Parathyroid adenoma (tissue), 2 donors: Measurements from ENCODE around the gene RABGGTB.
A peak's percentile ranks its signal among the peaks of the same experiment; 100 is the strongest.
"Not testable (repeated sequence)": the region's sequence is repeated elsewhere in the genome, so short reads cannot be mapped to it uniquely, and the experiment has no call there.

Experiments
- H2AFZ ChIP-seq: fragments of 300-600 bp; sonication (generic); one replicate; pipeline ENCODE4 v1.7.0; 2017; ENCODE audit warnings: antibody characterized with exemption, mild to moderate bottlenecking
- H3K27ac ChIP-seq: fragments of 300-600 bp; sonication (generic); one replicate; pipeline ENCODE4 v1.7.0; 2017
- H3K27me3 ChIP-seq: fragments of 300-600 bp; sonication (generic); one replicate; pipeline ENCODE4 v1.7.0; 2017; ENCODE audit warnings: low read length; ENCODE audit not compliant: control insufficient read depth, insufficient read depth
- H3K36me3 ChIP-seq: fragments of 300-600 bp; sonication (generic); one replicate; pipeline ENCODE4 v1.7.0; 2017; ENCODE audit warnings: low read length; ENCODE audit not compliant: control insufficient read depth, insufficient read depth
- H3K4me1 ChIP-seq: fragments of 300-600 bp; sonication (generic); one replicate; pipeline ENCODE4 v1.7.0; 2017; ENCODE audit warnings: control low read depth
- H3K4me2 ChIP-seq: fragments of 300-600 bp; sonication (generic); one replicate; pipeline ENCODE4 v1.7.0; 2017; ENCODE audit warnings: low read length
- H3K4me3 ChIP-seq: fragments of 300-600 bp; sonication (generic); one replicate; pipeline ENCODE4 v1.7.0; 2017; ENCODE audit warnings: low read depth, low read length
- H3K79me2 ChIP-seq: fragments of 300-600 bp; sonication (generic); one replicate; pipeline ENCODE4 v1.7.0; 2017; ENCODE audit warnings: control low read depth
- H3K9ac ChIP-seq: fragments of 300-600 bp; sonication (generic); one replicate; pipeline ENCODE4 v1.7.0; 2017; ENCODE audit warnings: mild to moderate bottlenecking
- H3K9me3 ChIP-seq: fragments of 300-600 bp; sonication (generic); one replicate; pipeline ENCODE4 v1.7.0; 2017; ENCODE audit warnings: low read length; ENCODE audit not compliant: control insufficient read depth
- TF ChIP-seq, protein P1 (sequence below): fragments of 300-600 bp; sonication (generic); IDR thresholded peaks from one replicate; pipeline ENCODE4 v1.7.0; 2017; ENCODE audit warnings: antibody characterized with exemption, mild to moderate bottlenecking
- donor health status: primary hyperparathyroidism.

RABGGTB gene

DNA sequence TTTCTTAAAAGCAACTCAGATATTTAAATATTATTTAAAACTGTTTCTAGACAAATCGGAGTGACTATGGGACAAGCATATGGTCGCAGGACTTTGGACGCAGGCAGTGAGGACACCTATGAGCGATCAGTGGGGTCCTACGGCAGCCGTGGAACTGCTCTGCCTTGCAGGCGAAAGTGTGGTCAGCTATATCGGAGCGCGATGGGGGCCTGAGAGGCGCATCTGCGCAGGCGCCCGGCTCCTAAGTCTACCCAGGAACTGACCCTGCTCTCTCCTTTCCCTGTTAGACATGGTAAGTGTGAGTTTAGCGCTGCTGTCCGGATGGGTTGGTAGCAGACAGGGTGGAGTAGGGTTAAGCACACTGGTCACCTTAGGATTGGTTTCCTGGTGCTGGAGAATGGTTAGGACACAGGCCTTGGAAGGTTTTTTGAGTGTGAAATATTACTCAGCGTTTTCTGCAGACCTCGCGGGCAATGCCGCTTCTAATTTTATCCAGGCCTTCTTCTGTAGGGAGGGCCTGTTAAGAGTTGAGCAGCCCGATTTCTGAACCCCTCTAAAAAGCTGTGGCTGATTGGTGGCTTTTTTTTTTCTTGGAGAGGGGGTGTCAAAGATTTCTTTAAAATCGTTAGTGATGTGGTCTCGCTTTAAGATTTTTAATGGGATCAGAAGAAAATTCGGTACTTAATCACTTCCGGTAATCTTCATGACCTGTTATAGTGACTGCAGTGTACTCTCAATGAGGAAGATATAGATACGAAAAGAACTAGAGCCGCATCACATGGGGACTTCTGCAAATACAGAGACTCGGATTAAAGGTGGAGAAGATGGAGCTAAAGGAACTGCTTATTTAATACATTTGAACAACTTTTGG lies at the start of gene RABGGTB:
Gene RABGGTB, plus strand, starts transcription at position 274 of the 871 bp plus-strand sequence. Its CDS starts 16 bp downstream, at position 290.
- Histone ChIP-seq H2AFZ (peak within 1 kb of the TSS; percentile 96), H3K27me3 (no peaks in the 10 kb centered on the region), H3K4me1 (no peaks in the 10 kb centered on the region), H3K9ac (peak within 1 kb of the TSS; percentile 29), H3K4me2 (peak within 1 kb of the TSS; percentile 78), H3K36me3 (no peaks in the 10 kb centered on the region), H3K27ac (peak within 1 kb of the TSS; percentile 61), H3K9me3 (no peaks in the 10 kb centered on the region), H3K4me3 (peak within 1 kb of the TSS; percentile 90), H3K79me2 (peaks cover 3% of the 10 kb centered on the region)
- TF ChIP-seq, protein P1, sequence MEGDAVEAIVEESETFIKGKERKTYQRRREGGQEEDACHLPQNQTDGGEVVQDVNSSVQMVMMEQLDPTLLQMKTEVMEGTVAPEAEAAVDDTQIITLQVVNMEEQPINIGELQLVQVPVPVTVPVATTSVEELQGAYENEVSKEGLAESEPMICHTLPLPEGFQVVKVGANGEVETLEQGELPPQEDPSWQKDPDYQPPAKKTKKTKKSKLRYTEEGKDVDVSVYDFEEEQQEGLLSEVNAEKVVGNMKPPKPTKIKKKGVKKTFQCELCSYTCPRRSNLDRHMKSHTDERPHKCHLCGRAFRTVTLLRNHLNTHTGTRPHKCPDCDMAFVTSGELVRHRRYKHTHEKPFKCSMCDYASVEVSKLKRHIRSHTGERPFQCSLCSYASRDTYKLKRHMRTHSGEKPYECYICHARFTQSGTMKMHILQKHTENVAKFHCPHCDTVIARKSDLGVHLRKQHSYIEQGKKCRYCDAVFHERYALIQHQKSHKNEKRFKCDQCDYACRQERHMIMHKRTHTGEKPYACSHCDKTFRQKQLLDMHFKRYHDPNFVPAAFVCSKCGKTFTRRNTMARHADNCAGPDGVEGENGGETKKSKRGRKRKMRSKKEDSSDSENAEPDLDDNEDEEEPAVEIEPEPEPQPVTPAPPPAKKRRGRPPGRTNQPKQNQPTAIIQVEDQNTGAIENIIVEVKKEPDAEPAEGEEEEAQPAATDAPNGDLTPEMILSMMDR: no peak

DNA sequence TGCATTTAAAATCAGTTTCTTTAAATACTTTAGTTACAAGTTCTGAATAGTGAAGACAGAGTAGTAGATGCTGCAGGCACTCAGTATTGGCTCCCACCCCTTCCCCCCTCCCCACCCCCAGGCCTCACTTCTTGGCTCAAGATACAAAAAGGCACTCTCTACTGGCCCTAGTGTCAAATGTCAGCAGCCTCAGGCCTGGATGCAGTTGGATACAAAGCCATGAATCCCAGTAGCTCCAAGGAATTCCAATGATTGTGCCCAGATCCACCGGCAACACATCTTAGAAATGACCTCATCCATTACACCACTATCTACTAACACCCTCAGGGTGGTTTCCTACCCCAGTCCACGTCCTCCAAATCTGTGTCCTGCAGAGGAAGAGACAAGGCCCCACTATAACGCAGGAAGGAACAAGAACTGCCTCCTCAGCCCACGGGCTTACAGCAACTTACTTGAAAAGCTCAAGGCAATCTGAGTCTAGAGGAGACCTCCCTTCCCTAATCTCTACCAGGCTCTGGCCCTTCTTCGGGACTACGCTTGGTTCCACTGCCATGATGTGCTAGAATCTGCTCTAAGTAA lies 43.9 kb upstream of the RABGGTB start:
- Histone ChIP-seq H3K79me2 (no peaks in the 10 kb centered on the region), H3K36me3 (no peaks in the 10 kb centered on the region), H3K9ac (no peak overlapping the region), H3K4me1 (no peaks in the 10 kb centered on the region), H2AFZ (no peak overlapping the region), H3K4me3 (no peak overlapping the region), H3K9me3 (no peaks in the 10 kb centered on the region), H3K27me3 (no peaks in the 10 kb centered on the region), H3K27ac (no peak overlapping the region), H3K4me2 (no peak overlapping the region)
- TF ChIP-seq, protein P1: no peak

DNA sequence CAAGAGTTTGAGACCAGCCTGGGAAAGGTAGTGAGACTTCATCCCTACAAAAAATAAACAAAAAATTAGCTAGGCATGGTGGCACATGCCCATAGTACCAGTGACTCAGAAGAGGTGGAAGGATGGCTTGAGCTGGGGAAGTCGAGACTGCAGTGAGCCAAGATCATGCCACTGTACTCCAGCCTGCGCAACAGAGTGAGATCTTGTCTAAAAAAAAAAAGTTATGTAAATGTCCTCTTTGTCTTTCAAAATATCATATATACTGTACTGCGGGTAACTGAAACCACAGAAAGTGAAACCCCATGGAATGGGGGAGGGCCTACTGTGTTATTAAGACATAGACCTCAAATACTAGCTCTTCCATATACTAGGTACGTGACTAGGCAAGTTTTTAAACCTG lies 40.8 kb upstream of the RABGGTB start:
- Histone ChIP-seq H3K9ac (no peak overlapping the region), H3K4me1 (no peaks in the 10 kb centered on the region), H3K4me3 (no peak overlapping the region), H3K36me3 (no peaks in the 10 kb centered on the region), H3K9me3 (no peaks in the 10 kb centered on the region), H3K4me2 (no peak overlapping the region), H2AFZ (no peak overlapping the region), H3K27ac (no peak overlapping the region), H3K79me2 (no peaks in the 10 kb centered on the region), H3K27me3 (no peaks in the 10 kb centered on the region)
- TF ChIP-seq, protein P1: no peak

DNA sequence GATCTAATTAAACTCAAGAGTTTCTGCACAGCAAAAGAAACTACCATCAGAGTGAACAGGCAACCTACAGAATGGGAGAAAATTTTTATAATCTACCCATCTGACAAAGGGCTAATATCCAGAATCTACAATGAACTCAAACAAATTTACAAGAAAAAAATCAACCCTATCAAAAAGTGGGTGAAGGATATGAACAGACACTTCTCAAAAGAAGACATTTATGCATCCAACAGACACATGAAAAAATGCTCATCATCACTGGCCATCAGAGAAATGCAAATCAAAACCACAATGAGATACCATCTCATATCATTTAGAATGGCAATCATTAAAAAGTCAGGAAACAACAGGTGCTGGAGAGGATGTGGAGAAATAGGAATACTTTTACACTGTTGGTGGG lies 28.8 kb upstream of the RABGGTB start:
- not testable (repeated sequence) for H3K36me3 ChIP-seq, H3K27ac ChIP-seq, H3K4me1 ChIP-seq, H3K4me3 ChIP-seq, H2AFZ ChIP-seq, H3K9me3 ChIP-seq, H3K4me2 ChIP-seq, H3K9ac ChIP-seq, H3K27me3 ChIP-seq, H3K79me2 ChIP-seq

DNA sequence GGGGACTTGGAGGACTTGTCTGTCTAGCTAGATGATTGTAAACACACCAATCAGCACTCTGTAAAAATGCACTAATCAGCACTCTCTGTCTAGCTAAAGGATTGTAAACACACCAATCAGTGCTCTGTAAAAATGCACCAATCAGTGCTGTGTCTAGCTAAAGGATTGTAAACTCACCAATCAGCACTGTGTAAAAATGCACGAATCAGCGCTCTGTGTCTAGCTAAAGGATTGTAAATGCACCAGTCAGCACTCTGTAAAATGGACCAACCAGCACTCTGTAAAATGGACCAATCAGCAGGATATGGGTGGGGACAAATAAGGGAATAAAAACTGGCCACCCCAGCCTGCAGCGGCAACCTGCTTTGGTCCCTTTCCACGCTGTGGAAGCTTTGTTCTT lies 27.5 kb upstream of the RABGGTB start:
- H3K9me3 ChIP-seq, H2AFZ ChIP-seq, H3K79me2 ChIP-seq, H3K27ac ChIP-seq, H3K4me2 ChIP-seq, H3K36me3 ChIP-seq, H3K27me3 ChIP-seq, H3K9ac ChIP-seq, H3K4me1 ChIP-seq, H3K4me3 ChIP-seq: not testable (repeated sequence)
